Osteocyte (in vitro differentiated cells): ENCODE results near the gene EFNA3. TPM values are rescaled to one million over a fixed set of nuclear protein-coding genes. Genes with fewer than 3 reads are reported as not detected.

ENCODE experiments used
- DNase-seq: peaks from one replicate; pipeline ENCODE4 v3.0.0; 2021; ENCODE audit warnings: mixed read lengths; ENCODE audit not compliant: unreplicated experiment; ENCODE audit errors: extremely low spot score
- H3K27ac Mint-ChIP-seq: one replicate; pipeline ENCODE4 v1.8.0; 2021; ENCODE audit warnings: mild to moderate bottlenecking, mixed read lengths; ENCODE audit not compliant: unreplicated experiment
- H3K27me3 Mint-ChIP-seq: one replicate; pipeline ENCODE4 v1.8.0; 2021; ENCODE audit warnings: mixed read lengths; ENCODE audit not compliant: unreplicated experiment
- H3K36me3 Mint-ChIP-seq: one replicate; pipeline ENCODE4 v1.8.0; 2021; ENCODE audit warnings: mixed read lengths; ENCODE audit not compliant: unreplicated experiment
- H3K4me1 Mint-ChIP-seq: one replicate; pipeline ENCODE4 v1.8.0; 2021; ENCODE audit warnings: mixed read lengths; ENCODE audit not compliant: unreplicated experiment
- H3K4me3 Mint-ChIP-seq: one replicate; pipeline ENCODE4 v1.8.0; 2021; ENCODE audit warnings: mild to moderate bottlenecking, moderate library complexity, mixed read lengths; ENCODE audit not compliant: unreplicated experiment
- H3K9me3 Mint-ChIP-seq: one replicate; pipeline ENCODE4 v1.8.0; 2021; ENCODE audit warnings: mixed read lengths; ENCODE audit not compliant: unreplicated experiment
- total RNA-seq: library from RNA; stranded (reverse); gene quantifications from 2 replicates; pipeline ENCODE4 v1.2.1, GENCODE V29; 2021
- TF ChIP-seq, protein P1 (sequence below): fragments of 200-600 bp; sonication (generic); IDR thresholded peaks from 2 replicates; pipeline ENCODE4 v1.5.0; 2021; ENCODE audit warnings: antibody characterized with exemption, mild to moderate bottlenecking, moderate library complexity

EFNA3 gene
- total RNA-seq, 1 donor from 2014 or later = 2.9 TPM

DNA sequence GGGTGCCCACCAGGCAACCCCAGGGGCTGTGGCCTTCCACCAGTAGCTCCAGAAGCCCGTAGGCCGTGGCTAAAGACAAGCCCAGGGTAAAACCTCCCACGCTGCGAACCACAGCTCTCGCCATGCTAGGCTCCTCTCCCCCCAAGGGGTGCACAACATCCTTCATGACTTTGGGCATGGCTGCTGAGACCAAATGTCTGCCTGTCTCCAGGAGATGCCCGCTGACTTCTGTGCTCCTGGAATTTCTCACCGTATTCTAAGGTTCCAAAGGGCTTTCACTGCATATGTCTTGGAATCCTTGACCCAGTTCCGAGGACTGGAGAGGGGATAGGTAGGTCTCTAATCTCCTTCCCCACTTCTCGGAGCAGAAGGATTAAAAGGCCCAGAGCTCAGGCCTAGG lies 45.1 kb upstream of the EFNA3 start, which contains the start of the genes DCST1 and DCST2:
DCST1 (plus strand) TSS at position 301 of the 400 bp plus-strand sequence. CDS start 213 bp downstream, outside the sequence.
DCST2 (minus strand) TSS at position 258 of the 400 bp plus-strand sequence; CDS start at position 178, 80 bp downstream.
- Mint-ChIP-seq H3K36me3 (no peaks in the 10 kb centered on the region), H3K9me3 (no peaks in the 10 kb centered on the region), H3K27me3 (no peaks in the 10 kb centered on the region), H3K4me3 (no peak within 1 kb of the TSS), H3K27ac (no peak within 1 kb of the TSS), H3K4me1 (no peaks in the 10 kb centered on the region)
- no peak for DNase-seq
- TF ChIP-seq, protein P1, sequence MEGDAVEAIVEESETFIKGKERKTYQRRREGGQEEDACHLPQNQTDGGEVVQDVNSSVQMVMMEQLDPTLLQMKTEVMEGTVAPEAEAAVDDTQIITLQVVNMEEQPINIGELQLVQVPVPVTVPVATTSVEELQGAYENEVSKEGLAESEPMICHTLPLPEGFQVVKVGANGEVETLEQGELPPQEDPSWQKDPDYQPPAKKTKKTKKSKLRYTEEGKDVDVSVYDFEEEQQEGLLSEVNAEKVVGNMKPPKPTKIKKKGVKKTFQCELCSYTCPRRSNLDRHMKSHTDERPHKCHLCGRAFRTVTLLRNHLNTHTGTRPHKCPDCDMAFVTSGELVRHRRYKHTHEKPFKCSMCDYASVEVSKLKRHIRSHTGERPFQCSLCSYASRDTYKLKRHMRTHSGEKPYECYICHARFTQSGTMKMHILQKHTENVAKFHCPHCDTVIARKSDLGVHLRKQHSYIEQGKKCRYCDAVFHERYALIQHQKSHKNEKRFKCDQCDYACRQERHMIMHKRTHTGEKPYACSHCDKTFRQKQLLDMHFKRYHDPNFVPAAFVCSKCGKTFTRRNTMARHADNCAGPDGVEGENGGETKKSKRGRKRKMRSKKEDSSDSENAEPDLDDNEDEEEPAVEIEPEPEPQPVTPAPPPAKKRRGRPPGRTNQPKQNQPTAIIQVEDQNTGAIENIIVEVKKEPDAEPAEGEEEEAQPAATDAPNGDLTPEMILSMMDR = no peak

DNA sequence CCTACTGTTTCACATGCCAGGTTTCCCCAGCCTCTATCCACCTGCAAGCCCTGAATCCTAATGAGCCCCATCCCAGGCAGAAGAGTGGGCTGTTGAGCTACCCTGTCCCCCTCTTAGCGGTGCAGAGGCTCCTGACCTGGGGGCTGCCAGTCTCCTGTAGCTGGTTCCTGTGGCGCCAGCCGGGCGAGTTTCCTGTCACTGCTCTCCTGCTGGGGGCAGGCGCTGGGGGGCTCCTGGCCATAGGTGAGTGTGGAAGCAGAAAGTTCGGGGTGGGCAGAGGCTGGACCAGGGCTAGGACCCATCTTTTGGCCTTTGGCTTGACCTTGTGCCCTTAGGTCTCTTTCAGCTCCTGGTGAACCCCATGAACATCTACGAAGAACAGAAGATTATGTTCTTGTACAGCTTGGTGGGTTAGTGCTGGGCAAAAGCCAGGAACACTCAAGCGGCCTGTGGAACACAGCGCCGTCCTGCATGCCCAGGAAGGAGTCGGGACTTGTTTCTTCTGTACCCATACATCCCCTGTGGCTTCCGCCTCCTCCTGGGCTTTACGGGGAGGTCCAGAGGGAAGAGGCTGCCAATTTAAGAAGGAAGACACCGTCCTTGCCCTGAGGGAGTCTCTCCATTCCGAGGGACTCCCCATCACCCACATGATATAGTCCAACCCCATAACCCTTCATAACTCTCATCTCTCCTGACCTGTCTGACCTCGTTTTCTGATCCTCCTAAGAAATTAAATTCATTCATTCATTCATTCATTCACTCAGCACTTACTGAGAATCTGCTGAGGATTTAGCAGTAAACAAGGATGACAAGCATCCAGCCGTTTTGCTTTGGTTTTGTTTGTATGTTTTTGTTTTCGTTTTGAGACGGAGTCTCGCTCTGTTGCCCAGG lies 44.1 kb upstream of the EFNA3 start:
- Mint-ChIP-seq H3K4me1 (no peaks in the 10 kb centered on the region), H3K27ac (no peak overlapping the region), H3K27me3 (no peaks in the 10 kb centered on the region), H3K4me3 (no peak overlapping the region), H3K9me3 (no peaks in the 10 kb centered on the region), H3K36me3 (no peaks in the 10 kb centered on the region)
- DNase-seq = no peak
- TF ChIP-seq, protein P1 = no peak

DNA sequence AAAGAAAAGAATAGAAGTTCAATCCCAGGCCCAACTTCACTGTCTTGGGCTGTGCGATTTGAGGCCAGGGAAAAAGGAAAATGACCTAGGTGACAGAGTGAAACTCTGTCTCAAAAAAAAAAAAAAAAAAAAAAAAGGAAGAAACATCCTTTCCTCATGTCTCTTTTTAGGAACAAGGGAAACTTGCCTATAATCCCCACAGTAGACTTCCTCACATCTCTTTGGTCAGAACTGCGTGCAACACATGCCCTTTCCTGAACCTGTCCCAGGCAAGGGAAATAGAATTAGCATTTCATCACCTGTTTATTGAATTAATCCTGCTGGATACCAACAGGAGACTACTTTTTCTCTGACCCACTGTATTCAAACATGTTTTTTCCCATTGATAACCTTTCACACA lies 42.7 kb upstream of the EFNA3 start:
- Mint-ChIP-seq H3K9me3 (no peaks in the 10 kb centered on the region), H3K4me1 (no peaks in the 10 kb centered on the region), H3K36me3 (no peaks in the 10 kb centered on the region), H3K27ac (no peak overlapping the region), H3K27me3 (no peaks in the 10 kb centered on the region), H3K4me3 (no peak overlapping the region)
- no peak for DNase-seq
- TF ChIP-seq, protein P1 = no peak

DNA sequence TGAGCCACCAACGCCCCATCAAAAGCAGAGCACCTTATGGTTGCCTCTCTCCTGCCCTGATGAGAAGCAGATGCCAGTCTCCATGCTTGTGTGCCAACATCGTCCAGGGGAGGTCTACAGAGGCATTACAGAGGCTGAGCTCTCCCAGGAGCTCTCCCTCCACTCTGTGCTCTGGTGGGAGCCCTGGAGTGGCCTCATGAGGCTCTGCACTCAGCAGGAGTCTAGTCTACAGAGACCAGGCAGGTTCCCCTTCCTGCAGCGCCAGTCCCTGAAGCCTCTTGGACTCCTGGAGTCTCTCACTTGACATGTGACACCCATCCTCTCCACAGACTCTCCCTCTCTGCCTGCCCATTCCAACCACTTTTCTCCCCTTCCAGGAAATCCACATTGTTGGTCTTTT lies 41.6 kb upstream of the EFNA3 start:
- TF ChIP-seq, protein P1 = no peak
- Mint-ChIP-seq H3K27me3 (no peaks in the 10 kb centered on the region), H3K36me3 (no peaks in the 10 kb centered on the region), H3K4me3 (no peak overlapping the region), H3K9me3 (no peaks in the 10 kb centered on the region), H3K4me1 (no peaks in the 10 kb centered on the region), H3K27ac (no peak overlapping the region)
- no peak for DNase-seq

DNA sequence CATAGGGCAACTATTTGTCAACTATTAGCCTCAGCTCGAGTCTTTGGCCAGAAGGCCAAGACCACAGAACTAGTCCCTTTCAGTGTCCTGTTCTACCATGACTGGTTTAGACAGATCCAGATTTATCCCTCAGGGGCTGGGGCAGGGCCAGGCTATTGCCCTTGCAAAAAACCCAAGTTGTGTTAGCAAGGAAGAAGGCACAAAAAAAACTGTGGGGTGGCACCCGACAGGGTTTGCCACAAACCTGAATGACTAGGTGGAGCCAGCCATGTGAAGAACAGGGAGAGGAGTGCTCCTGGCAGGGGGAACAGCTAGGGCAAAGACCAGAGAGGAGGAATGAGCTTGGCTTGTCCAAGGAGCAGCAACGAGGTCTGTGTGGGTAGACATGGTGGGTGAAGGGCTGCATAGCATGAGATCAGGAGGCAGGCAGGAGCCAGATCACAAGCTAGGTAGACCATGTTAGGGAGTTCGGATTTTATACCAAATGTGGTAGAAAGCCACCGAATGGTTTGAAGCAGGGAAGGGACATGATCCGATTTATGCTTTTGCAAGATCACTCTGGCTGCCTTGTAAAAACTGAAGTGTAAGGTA lies 40.7 kb upstream of the EFNA3 start:
- Mint-ChIP-seq H3K4me3 (no peak overlapping the region), H3K36me3 (no peaks in the 10 kb centered on the region), H3K27ac (no peak overlapping the region), H3K4me1 (no peaks in the 10 kb centered on the region), H3K9me3 (no peaks in the 10 kb centered on the region), H3K27me3 (no peaks in the 10 kb centered on the region)
- TF ChIP-seq, protein P1 = no peak
- no peak for DNase-seq
